WTC11 (cell line): ENCODE measurements around the gene DNALI1. TPM values are rescaled to one million over a fixed set of nuclear protein-coding genes. Genes with fewer than 3 reads are reported as not detected.

Source experiments
- ARID4B ChIP-seq: sonication (generic); formaldehyde crosslinking; IDR thresholded peaks from 2 replicates; pipeline ENCODE4 v1.8.0; 2023; ENCODE audit warnings: missing genetic modification reagents, mild to moderate bottlenecking, borderline replicate concordance
- CREB1 ChIP-seq: sonication (generic); formaldehyde crosslinking; IDR thresholded peaks from 2 replicates; pipeline ENCODE4 v1.8.0; 2023; ENCODE audit warnings: mild to moderate bottlenecking, missing genetic modification reagents
- CREM ChIP-seq: sonication (generic); formaldehyde crosslinking; IDR thresholded peaks from 2 replicates; pipeline ENCODE4 v1.8.1; 2022; ENCODE audit warnings: mild to moderate bottlenecking, missing genetic modification reagents, moderate library complexity
- CTCF ChIP-seq: fragments of 200-600 bp; IDR thresholded peaks from 2 replicates; pipeline ENCODE4 v1.8.0; 2022; ENCODE audit warnings: antibody characterized with exemption
- E2F5 ChIP-seq: sonication (generic); formaldehyde crosslinking; IDR thresholded peaks from 2 replicates; pipeline ENCODE4 v1.8.1; 2022; ENCODE audit warnings: mild to moderate bottlenecking, moderate library complexity, missing genetic modification reagents
- ESRRA ChIP-seq: sonication (generic); formaldehyde crosslinking; IDR thresholded peaks from 2 replicates; pipeline ENCODE4 v1.8.1; 2022; ENCODE audit warnings: mild to moderate bottlenecking, missing genetic modification reagents, borderline replicate concordance
- ETV6 ChIP-seq: sonication (generic); formaldehyde crosslinking; IDR thresholded peaks from 2 replicates; pipeline ENCODE4 v1.8.1; 2022; ENCODE audit warnings: mild to moderate bottlenecking, missing genetic modification reagents
- FOXK1 ChIP-seq: sonication (generic); formaldehyde crosslinking; IDR thresholded peaks from 2 replicates; pipeline ENCODE4 v1.8.0; 2022; ENCODE audit warnings: mild to moderate bottlenecking, moderate library complexity, missing genetic modification reagents
- HMGA2 ChIP-seq: fragments of 250-450 bp; sonication (Bioruptor Pico); IDR thresholded peaks from 2 replicates; pipeline ENCODE4 v1.4.0; 2021; ENCODE audit warnings: mild to moderate bottlenecking, moderate library complexity
- HMGXB4 ChIP-seq: sonication (generic); formaldehyde crosslinking; IDR thresholded peaks from 2 replicates; pipeline ENCODE4 v1.8.1; 2023; ENCODE audit warnings: mild to moderate bottlenecking, moderate library complexity, missing genetic modification reagents
- MLX ChIP-seq: sonication (generic); formaldehyde crosslinking; IDR thresholded peaks from 2 replicates; pipeline ENCODE4 v1.8.1; 2023; ENCODE audit warnings: mild to moderate bottlenecking, missing genetic modification reagents, moderate library complexity
- NFE2L1 ChIP-seq: sonication (generic); formaldehyde crosslinking; IDR thresholded peaks from 2 replicates; pipeline ENCODE4 v1.8.1; 2023; ENCODE audit warnings: missing genetic modification reagents
- RELA ChIP-seq: sonication (generic); formaldehyde crosslinking; IDR thresholded peaks from 2 replicates; pipeline ENCODE4 v1.8.1; 2022; ENCODE audit warnings: missing genetic modification reagents, mild to moderate bottlenecking, borderline replicate concordance
- SP1 ChIP-seq: sonication (generic); formaldehyde crosslinking; conservative IDR thresholded peaks from 2 replicates; pipeline ENCODE4 v1.8.1; 2022; ENCODE audit warnings: missing genetic modification reagents
- TEAD1 ChIP-seq: sonication (generic); formaldehyde crosslinking; IDR thresholded peaks from 2 replicates; pipeline ENCODE4 v1.8.0; 2022; ENCODE audit warnings: mild to moderate bottlenecking, missing genetic modification reagents
- TP53 ChIP-seq: sonication (generic); formaldehyde crosslinking; IDR thresholded peaks from 2 replicates; pipeline ENCODE4 v1.8.1; 2023; ENCODE audit warnings: mild to moderate bottlenecking, missing genetic modification reagents
- ZBTB21 ChIP-seq: sonication (generic); formaldehyde crosslinking; IDR thresholded peaks from 2 replicates; pipeline ENCODE4 v1.8.1; 2023; ENCODE audit warnings: mild to moderate bottlenecking, missing genetic modification reagents, borderline replicate concordance
- ZNF232 ChIP-seq: sonication (generic); formaldehyde crosslinking; IDR thresholded peaks from 2 replicates; pipeline ENCODE4 v1.8.0; 2022; ENCODE audit warnings: mild to moderate bottlenecking, missing genetic modification reagents
- ZNF416 ChIP-seq: fragments of 250-450 bp; sonication (Bioruptor Pico); IDR thresholded peaks from 2 replicates; pipeline ENCODE4 v1.9.0; 2021; ENCODE audit warnings: mild to moderate bottlenecking, inconsistent platforms
- total RNA-seq: library from RNA; stranded (reverse); gene quantifications from 3 replicates; pipeline ENCODE4 v1.2.3, GENCODE V29; 2021
- TF ChIP-seq, protein P1 (sequence below): sonication (generic); formaldehyde crosslinking; IDR thresholded peaks from 2 replicates; pipeline ENCODE4 v1.8.0; 2022; ENCODE audit warnings: mild to moderate bottlenecking, missing genetic modification reagents

DNALI1 gene
- total RNA-seq, 1 experiment from 2014 or later, result 10.5 TPM

DNA sequence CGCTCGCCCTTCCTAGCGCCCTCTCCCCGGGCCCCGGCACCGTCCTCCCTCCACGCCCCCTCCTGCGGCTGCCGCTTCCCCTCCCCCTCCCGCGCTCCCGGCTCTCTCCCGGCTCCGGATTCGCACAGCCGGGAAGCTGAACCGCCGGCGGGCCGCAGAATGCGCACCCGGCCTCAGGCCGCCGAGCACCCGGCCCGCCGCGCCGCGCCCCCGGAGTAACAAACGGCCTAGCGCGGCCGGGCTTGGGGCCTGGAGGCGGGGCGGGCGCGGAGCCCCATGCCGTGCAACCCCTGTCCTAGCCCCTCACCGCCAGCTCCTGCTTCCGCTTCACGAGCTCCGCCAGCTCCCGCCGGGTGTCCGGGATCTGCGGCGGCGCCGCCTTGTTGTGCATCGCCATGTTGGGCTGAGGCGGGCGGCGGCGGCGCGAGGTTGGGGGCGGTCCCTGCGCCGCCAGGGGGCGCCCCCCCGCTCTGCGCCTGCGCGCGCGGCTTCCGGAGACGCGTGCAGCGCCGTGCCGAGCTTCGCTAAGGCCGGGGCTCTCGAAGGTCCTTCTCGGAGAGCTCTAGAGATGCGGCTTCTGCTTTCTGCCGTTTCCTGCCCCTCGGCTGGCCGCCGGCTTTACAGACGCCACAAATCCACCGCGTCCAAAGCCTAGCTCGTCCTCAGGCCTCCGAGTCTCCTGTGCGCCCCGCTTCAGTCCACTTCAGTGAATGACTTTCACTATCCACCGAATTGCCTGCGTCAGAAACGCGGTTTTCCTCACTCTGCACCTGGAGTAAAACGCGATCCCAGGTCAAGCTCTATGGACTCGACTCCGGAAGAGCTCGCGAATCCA, 42.2 kb upstream of the DNALI1 start, which contains the start of gene MEAF6 (continued):
- no peak for TF ChIP-seq HMGA2 (CRISPR knock-in tag)
- TF ChIP-seq CREB1, result 0 out of 2 replicates have a peak, but pooled peaks have one; percentile 73
- TF ChIP-seq RELA (CRISPR knock-in tag), result no peak; the same call in 1 of the 2 replicates
- peak; percentile 5; the same call in 1 of the 2 replicates for TF ChIP-seq ZNF416 (CRISPR knock-in tag)
- TF ChIP-seq, protein P1, sequence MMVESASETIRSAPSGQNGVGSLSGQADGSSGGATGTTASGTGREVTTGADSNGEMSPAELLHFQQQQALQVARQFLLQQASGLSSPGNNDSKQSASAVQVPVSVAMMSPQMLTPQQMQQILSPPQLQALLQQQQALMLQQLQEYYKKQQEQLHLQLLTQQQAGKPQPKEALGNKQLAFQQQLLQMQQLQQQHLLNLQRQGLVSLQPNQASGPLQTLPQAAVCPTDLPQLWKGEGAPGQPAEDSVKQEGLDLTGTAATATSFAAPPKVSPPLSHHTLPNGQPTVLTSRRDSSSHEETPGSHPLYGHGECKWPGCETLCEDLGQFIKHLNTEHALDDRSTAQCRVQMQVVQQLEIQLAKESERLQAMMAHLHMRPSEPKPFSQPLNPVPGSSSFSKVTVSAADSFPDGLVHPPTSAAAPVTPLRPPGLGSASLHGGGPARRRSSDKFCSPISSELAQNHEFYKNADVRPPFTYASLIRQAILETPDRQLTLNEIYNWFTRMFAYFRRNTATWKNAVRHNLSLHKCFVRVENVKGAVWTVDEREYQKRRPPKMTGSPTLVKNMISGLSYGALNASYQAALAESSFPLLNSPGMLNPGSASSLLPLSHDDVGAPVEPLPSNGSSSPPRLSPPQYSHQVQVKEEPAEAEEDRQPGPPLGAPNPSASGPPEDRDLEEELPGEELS (CRISPR knock-in tag), result peak; percentile 63; the same call in 1 of the 2 replicates
- TF ChIP-seq TP53 (CRISPR knock-in tag), result 0 out of 2 replicates have a peak, but pooled peaks have one; percentile 11
- TF ChIP-seq CREM (CRISPR knock-in tag), result 0 out of 2 replicates have a peak, but pooled peaks have one; percentile 65
- peak; percentile 81; the same call in 1 of the 2 replicates for TF ChIP-seq SP1 (CRISPR knock-in tag)
- TF ChIP-seq TEAD1 (CRISPR knock-in tag), result peak; percentile 81
- TF ChIP-seq CTCF, result peak; percentile 76
- TF ChIP-seq HMGXB4 (CRISPR knock-in tag), result peak; percentile 87; the same call in 1 of the 2 replicates
- peak; percentile 38; the same call in 1 of the 2 replicates for TF ChIP-seq NFE2L1 (CRISPR knock-in tag)
- no peak for TF ChIP-seq ZBTB21
- 0 out of 2 replicates have a peak, but pooled peaks have one; percentile 78 for TF ChIP-seq MLX (CRISPR knock-in tag)
- TF ChIP-seq ETV6 (CRISPR knock-in tag), result peak; percentile 96; the same call in 1 of the 2 replicates
- no peak for TF ChIP-seq ESRRA (CRISPR knock-in tag)
- 0 out of 2 replicates have a peak, but pooled peaks have one; percentile 12 for TF ChIP-seq ARID4B (CRISPR knock-in tag)
- TF ChIP-seq FOXK1, result peak; percentile 68; the same call in 1 of the 2 replicates
- peak; percentile 91 for TF ChIP-seq E2F5
- TF ChIP-seq ZNF232, result peak; percentile 62; the same call in 1 of the 2 replicates
